LNCaP clone FGC (cell line): ENCODE measurements around the gene AK6.

Source experiments
- DNase-seq: peaks from one replicate; pipeline ENCODE4 v3.0.0-alpha.2; 2011; ENCODE audit warnings: low read depth
- H3K4me3 ChIP-seq: 2 replicates; pipeline ENCODE4 v1.5.1; 2011; ENCODE audit warnings: mild to moderate bottlenecking, low read depth, low read length, control low read depth
- CTCF ChIP-seq: IDR thresholded peaks from 2 replicates; pipeline ENCODE4 v1.5.1; 2012; ENCODE audit warnings: mild to moderate bottlenecking; ENCODE audit not compliant: control insufficient read depth, insufficient read depth; ENCODE audit errors: extremely low read depth

The AK6 gene

GRCh38 chr5:69364850-69365249, 4.5 kb downstream of the AK6 start:
- no peak for DNase-seq
- H3K4me3 ChIP-seq = no peak overlapping the region
- no peak for TF ChIP-seq CTCF

GRCh38 chr5:69364414-69364813, 4.9 kb downstream of the AK6 start:
- no peak overlapping the region for H3K4me3 ChIP-seq
- DNase-seq = no peak
- TF ChIP-seq CTCF = peak; percentile 26; the same call in 1 of the 2 replicates

- TF ChIP-seq CTCF = no peak
- no peak overlapping the region for H3K4me3 ChIP-seq
- no peak for DNase-seq
These were observed 8.9 kb downstream of the AK6 start for GRCh38 chr5:69360442-69360841.

GRCh38 chr5:69359699-69360098, 9.6 kb downstream of the AK6 start:
- no peak for TF ChIP-seq CTCF
- no peak overlapping the region for H3K4me3 ChIP-seq
- no peak for DNase-seq

- DNase-seq = no peak
- H3K4me3 ChIP-seq = no peak overlapping the region
- no peak for TF ChIP-seq CTCF
These were observed 18.7 kb downstream of the AK6 start for GRCh38 chr5:69350664-69351063.

GRCh38 chr5:69343083-69343482, 26.2 kb downstream of the AK6 start:
- TF ChIP-seq CTCF = no peak
- H3K4me3 ChIP-seq = no peak overlapping the region
- peak; percentile 68 for DNase-seq

GRCh38 chr5:69341520-69342161, 27.7 kb downstream of the AK6 start:
- TF ChIP-seq CTCF = no peak
- H3K4me3 ChIP-seq = no peak overlapping the region
- no peak for DNase-seq
